NOMO-1 treated with dmso at 0.1 percent for 144 hours (cell line): ENCODE results near the gene JAZF1.

Experiments
- DNase-seq: peaks from one replicate; lab custom pipeline; 2025; ENCODE audit not compliant: unreplicated experiment; lab: John Stamatoyannopoulos, UW

JAZF1 gene

DNA sequence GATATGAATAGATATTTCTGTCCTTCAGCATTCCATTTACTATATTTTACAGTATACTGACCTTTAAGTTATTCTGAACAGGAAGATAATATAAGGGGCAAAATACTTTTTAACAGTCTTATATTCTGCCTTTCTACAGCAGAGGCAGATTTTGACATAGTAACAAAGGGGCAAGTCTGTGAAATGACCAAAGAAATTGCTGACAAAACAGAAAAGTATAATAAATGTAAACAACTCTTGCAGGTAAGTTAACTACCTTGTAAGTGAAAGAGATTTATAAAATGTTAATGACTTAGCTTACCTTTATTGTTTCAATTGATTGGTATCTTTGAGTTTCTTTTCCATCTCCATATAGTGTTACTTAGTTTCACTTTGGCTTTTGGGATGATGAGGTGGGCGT is 384.6 kb downstream of the JAZF1 start:
- no peak for DNase-seq

DNA sequence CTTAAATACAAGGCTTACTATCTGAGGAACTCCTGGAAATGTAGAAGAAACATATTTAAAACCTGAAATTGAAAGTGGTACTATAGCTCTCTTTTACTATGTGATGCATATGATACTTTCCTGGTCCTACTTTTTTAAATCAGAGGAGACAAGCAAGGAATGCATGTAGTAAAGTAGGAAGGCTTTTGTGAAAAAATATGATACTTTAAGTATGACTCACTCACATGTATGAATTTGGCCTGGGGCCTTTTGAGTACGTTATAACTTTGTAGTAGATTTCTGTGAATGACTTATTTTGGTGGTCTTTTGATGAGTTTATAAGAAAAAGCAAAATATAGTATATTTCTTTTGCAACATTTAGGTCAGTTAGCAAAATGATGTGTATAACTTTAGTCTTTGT is 386.8 kb downstream of the JAZF1 start:
- no peak for DNase-seq

DNA sequence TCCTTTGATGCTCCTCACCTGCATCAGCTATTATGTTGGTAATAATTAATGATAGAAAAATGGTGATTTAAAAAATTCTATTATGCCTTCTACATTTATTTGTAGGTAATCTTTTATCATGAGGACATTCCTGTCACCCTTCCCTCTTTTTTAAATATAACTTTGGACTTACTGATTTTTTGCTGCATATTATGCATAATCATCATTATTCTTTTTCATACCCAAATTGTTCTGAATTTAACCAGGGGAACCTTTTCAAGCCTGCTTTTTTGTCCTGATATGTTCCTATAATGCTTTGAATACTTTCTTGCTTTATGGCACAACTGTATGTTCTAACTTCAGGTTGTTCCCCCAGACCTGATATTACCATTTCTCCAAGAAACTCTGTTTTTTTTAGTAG is 392.2 kb downstream of the JAZF1 start:
- no peak for DNase-seq

DNA sequence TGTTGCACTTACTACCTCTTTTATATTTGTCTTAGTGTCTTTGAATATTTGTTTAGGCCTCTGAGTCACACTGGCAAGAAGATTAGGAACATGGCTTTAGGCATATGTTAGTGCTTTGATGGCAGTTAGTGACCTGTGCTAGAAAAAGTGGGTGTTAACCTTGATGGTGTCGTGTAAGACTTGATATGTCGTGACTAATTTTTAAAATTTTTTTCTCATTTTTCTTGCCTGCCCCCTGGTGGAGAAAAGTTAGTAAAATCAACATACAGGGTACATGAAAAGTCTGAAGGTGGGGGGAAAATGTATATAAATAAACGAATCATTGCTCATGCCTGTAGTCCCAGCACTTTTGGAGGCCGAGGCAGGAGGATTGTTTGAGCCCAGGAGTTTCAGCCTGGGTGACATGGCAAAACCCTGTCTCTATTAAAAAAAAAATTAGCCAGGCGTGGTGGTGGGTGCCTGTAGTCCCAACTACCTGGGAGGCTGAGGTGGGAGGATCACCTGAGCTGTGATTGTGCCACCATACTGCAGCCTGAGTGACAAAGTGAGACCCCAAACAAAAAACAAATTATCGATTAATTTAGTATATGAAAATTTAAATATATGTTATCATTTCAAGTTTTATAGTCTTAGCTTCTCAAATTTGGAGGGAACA is 396.1 kb downstream of the JAZF1 start:
- DNase-seq: no peak

DNA sequence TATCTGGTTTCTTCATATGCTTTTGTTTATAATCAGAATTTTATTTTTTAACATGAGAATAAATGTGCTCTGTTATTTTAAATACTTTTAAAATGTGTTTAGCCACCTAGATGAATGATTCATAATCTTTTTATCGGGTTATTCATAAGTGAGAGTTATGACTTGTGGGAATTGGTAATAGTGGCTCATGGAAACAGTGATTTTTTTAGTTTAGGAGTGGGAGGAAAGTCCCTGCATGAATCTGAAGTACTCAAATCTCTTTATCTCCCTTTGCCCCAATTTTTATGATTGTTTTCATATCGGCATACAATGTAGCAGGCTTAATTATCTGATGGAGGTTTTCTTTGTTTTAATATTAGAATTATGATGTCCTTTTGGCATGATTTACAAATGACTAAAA is 397.7 kb downstream of the JAZF1 start:
- no peak for DNase-seq

DNA sequence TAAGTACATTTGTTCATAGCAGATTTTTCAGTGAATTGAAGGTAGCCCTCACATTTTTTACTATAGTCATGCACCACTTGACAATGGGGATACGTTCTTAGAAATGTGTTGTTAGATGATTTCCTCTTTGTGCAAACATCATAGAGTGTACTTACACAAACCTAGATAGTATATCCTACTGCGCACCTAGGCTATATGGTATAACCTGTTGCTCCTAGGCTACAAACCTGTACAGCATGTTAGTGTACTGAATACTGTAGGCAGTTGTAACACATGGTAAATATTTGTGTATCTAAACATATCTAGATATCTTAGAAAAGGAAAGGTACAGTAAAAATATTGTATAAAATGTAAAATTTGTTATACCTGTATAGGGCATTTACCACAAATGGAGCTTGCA is 399.4 kb downstream of the JAZF1 start:
- no peak for DNase-seq
